Liver (tissue), 3 donors: ENCODE measurements around the gene SYCP1.

Experiments
- SP1 ChIP-seq: IDR thresholded peaks from 2 replicates; pipeline ENCODE4 v1.6.1; 2018; ENCODE audit warnings: antibody characterized with exemption, mild to moderate bottlenecking
- TAF1 ChIP-seq: conservative IDR thresholded peaks from 2 replicates; pipeline ENCODE4 v1.6.1; 2016; ENCODE audit warnings: antibody characterized with exemption, mild to moderate bottlenecking
- YY1 ChIP-seq: IDR thresholded peaks from 2 replicates; pipeline ENCODE4 v1.6.1; 2016; ENCODE audit warnings: antibody characterized with exemption, mild to moderate bottlenecking
- TF ChIP-seq, protein P1 (sequence below): fragments of 150-350 bp; IDR thresholded peaks from 2 replicates; pipeline ENCODE4 v1.5.1; 2017; ENCODE audit warnings: improper control_type of control experiment, low read depth, low read length; ENCODE audit not compliant: missing input control
- donor health status: healthy.
- donor health status: healthy.

- TF ChIP-seq TAF1 (no peak), SP1 (no peak), YY1 (no peak)
- TF ChIP-seq, protein P1, sequence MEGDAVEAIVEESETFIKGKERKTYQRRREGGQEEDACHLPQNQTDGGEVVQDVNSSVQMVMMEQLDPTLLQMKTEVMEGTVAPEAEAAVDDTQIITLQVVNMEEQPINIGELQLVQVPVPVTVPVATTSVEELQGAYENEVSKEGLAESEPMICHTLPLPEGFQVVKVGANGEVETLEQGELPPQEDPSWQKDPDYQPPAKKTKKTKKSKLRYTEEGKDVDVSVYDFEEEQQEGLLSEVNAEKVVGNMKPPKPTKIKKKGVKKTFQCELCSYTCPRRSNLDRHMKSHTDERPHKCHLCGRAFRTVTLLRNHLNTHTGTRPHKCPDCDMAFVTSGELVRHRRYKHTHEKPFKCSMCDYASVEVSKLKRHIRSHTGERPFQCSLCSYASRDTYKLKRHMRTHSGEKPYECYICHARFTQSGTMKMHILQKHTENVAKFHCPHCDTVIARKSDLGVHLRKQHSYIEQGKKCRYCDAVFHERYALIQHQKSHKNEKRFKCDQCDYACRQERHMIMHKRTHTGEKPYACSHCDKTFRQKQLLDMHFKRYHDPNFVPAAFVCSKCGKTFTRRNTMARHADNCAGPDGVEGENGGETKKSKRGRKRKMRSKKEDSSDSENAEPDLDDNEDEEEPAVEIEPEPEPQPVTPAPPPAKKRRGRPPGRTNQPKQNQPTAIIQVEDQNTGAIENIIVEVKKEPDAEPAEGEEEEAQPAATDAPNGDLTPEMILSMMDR: no peak
Observed at GRCh38 chr1:114976891-114977290, 122.2 kb downstream of the SYCP1 start.
